ENCODE data around the gene SYDE1. TPM values are rescaled to one million over a fixed set of nuclear protein-coding genes. Genes with fewer than 3 reads are reported as not detected.

Gene SYDE1
- total and polyA plus RNA-seq, 2 donors from 2014 or later = 13.9 to 26.9 TPM

DNA sequence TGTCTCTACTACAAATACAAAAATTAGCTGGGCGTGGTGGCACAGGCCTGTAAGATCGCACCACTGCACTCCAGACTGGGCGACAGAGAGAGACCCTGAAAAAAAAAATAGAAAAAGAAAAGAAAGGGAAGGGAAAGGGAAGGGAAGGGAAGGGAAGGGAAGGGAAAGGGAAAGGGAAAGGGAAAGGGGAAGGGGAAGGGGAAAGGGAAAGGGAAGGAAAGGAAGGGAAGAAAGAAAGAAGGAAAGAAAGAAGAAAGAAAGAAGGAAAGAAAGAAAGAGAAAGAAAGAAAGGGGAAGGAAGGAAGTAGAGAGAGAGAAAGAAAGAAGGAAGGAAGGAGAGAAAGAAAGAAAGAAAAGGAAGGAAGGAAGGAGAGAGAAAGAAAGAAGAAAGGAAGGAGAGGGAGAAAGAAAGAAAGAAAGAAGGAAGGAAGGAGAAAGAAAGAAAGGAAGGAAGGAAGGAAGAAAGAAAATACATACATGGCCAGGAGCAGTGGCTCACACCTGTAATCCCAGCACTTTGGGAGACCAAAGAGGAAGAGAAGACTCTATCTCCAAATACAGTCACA, 8.1 kb upstream of the SYDE1 start:
- FAIRE-seq (no peak), DNase-seq (no peak)
- Histone ChIP-seq H3K4me1 (ENCODE audit: control insufficient read depth in 2 of 3, insufficient read depth in 2 of 3, low read depth in 1 of 3, low read length in 3 of 3) (no peaks in the 10 kb centered on the region), H3K9me3 (ENCODE audit: control insufficient read depth in 2 of 3, insufficient read depth in 1 of 3, low read length in 3 of 3) (peaks cover 0 to 3% (median 1%) of the 10 kb centered on the region in 3 donors), H3K27me3 (ENCODE audit: control insufficient read depth, insufficient read depth, low read length) (no peaks in the 10 kb centered on the region), H3K9ac (ENCODE audit: low read length in 3 of 3) (no peak overlapping the region), H3K27ac (ENCODE audit: low read depth in 2 of 2, low read length in 2 of 2) (no peak overlapping the region), H3K4me3 (ENCODE audit: low read length in 3 of 3) (no peak overlapping the region), H3K36me3 (ENCODE audit: control insufficient read depth in 2 of 3, insufficient read depth in 3 of 3, low read length in 3 of 3) (no peaks in the 10 kb centered on the region)
- intact Hi-C loops (cut with DNase I) = no loop called here
- TF ChIP-seq, protein P1, sequence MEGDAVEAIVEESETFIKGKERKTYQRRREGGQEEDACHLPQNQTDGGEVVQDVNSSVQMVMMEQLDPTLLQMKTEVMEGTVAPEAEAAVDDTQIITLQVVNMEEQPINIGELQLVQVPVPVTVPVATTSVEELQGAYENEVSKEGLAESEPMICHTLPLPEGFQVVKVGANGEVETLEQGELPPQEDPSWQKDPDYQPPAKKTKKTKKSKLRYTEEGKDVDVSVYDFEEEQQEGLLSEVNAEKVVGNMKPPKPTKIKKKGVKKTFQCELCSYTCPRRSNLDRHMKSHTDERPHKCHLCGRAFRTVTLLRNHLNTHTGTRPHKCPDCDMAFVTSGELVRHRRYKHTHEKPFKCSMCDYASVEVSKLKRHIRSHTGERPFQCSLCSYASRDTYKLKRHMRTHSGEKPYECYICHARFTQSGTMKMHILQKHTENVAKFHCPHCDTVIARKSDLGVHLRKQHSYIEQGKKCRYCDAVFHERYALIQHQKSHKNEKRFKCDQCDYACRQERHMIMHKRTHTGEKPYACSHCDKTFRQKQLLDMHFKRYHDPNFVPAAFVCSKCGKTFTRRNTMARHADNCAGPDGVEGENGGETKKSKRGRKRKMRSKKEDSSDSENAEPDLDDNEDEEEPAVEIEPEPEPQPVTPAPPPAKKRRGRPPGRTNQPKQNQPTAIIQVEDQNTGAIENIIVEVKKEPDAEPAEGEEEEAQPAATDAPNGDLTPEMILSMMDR (IDR thresholded peaks at IDR 0.05; ENCODE audit: borderline replicate concordance, extremely low read depth, insufficient read depth) = no peak

DNA sequence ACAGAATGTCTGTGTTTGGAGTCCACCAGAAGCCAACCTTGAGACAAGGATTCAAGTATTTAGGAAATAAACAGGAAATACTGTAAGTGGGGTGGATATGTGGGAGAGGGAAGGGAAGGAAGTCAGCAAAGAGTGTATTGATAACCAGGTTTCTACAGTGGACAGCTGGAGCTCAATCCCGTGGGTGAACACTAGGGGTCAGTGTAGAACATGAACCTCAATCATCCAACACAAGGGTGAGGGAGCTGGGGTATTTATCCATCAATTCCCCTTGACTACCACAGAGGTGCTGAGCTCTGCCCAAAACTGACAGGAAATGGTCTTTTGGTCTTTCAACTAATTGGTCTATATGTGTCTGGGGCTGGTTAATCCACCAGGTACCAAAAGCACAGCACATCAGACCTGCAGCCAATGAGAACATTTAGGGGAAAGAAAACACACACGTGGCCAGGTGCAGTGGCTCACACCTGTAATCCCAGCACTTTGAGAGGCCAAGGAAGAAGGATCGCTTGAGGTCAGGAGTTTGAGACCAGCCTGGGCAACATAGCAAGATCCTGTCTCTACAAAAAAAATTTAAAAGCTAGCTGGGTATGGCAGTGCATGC, 5.6 kb upstream of the SYDE1 start:
- H3K4me3 ChIP-seq (ENCODE audit: low read length in 3 of 3) = no peak overlapping the region
- DNase-seq (no peak), FAIRE-seq (no peak)
- no peak overlapping the region for H3K27ac ChIP-seq (ENCODE audit: low read depth in 2 of 2, low read length in 2 of 2)
- no peaks in the 10 kb centered on the region for H3K27me3 ChIP-seq (ENCODE audit: control insufficient read depth, insufficient read depth, low read length)
- TF ChIP-seq, protein P1 (IDR thresholded peaks at IDR 0.05; ENCODE audit: borderline replicate concordance, extremely low read depth, insufficient read depth) = peak; percentile 66
- peaks cover 0 to 6% (median 5%) of the 10 kb centered on the region in 3 donors for H3K9me3 ChIP-seq (ENCODE audit: control insufficient read depth in 2 of 3, insufficient read depth in 1 of 3, low read length in 3 of 3)
- H3K36me3 ChIP-seq (ENCODE audit: control insufficient read depth in 2 of 3, insufficient read depth in 3 of 3, low read length in 3 of 3) = no peaks in the 10 kb centered on the region
- intact Hi-C loops (cut with DNase I) = no loop called here
- H3K4me1 ChIP-seq (ENCODE audit: control insufficient read depth in 2 of 3, insufficient read depth in 2 of 3, low read depth in 1 of 3, low read length in 3 of 3) = no peaks in the 10 kb centered on the region
- no peak overlapping the region for H3K9ac ChIP-seq (ENCODE audit: low read length in 3 of 3)

DNA sequence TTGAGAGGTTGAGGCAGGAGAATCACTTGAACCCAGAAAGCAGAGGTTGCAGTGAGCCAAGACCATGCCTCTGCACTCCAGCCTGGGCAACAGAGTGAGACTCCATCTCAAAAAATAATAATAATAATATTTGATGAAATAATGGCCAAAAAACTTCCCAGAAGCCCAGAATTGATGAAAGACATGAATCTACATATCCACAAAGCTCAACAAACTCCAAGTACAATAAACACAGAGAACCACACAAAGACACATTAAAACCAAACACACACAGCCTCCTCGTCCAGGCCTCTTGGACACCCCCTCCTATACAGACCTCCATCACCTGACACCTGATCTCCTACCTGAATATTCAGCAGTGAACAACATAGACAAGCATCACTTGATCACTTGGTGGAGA, 3.2 kb upstream of the SYDE1 start:
- TF ChIP-seq, protein P1 (IDR thresholded peaks at IDR 0.05; ENCODE audit: borderline replicate concordance, extremely low read depth, insufficient read depth) = no peak
- Histone ChIP-seq H3K27me3 (ENCODE audit: control insufficient read depth, insufficient read depth, low read length) (no peaks in the 10 kb centered on the region), H3K9ac (ENCODE audit: low read length in 3 of 3) (no peak overlapping the region), H3K4me1 (ENCODE audit: control insufficient read depth in 2 of 3, insufficient read depth in 2 of 3, low read depth in 1 of 3, low read length in 3 of 3) (peaks cover 0 to 7% (median 0%) of the 10 kb centered on the region in 3 donors), H3K27ac (ENCODE audit: low read depth in 2 of 2, low read length in 2 of 2) (no peak overlapping the region), H3K4me3 (ENCODE audit: low read length in 3 of 3) (no peak overlapping the region), H3K9me3 (ENCODE audit: control insufficient read depth in 2 of 3, insufficient read depth in 1 of 3, low read length in 3 of 3) (peaks cover 0 to 6% (median 5%) of the 10 kb centered on the region in 3 donors), H3K36me3 (ENCODE audit: control insufficient read depth in 2 of 3, insufficient read depth in 3 of 3, low read length in 3 of 3) (no peaks in the 10 kb centered on the region)
- FAIRE-seq (no peak), DNase-seq (no peak)
- intact Hi-C loops (cut with DNase I) = no loop called here

Measured in kidney (tissue), 14 donors.